HFF-Myc (cell line): ENCODE results near the gene QKI.

Source experiments
- DNase-seq: peaks from one replicate; pipeline ENCODE4 v3.0.0-alpha.2; 2011; ENCODE audit warnings: low read depth; ENCODE audit errors: extremely low read depth
- H3K4me3 ChIP-seq: replicated peaks from 2 replicates; pipeline ENCODE4 v1.5.1; 2011; ENCODE audit warnings: low read depth, mild to moderate bottlenecking, control low read depth, low read length
- CTCF ChIP-seq: IDR thresholded peaks from 2 replicates; pipeline ENCODE4 v1.5.1; 2012; ENCODE audit warnings: mild to moderate bottlenecking, low read depth, low read length, control low read depth; ENCODE audit errors: missing control alignments

QKI gene

GRCh38 chr6:163391985-163392384 lies 22.5 kb upstream of the QKI start:
- DNase-seq: no peak
- H3K4me3 ChIP-seq: no peak overlapping the region
- TF ChIP-seq CTCF: no peak

GRCh38 chr6:163392533-163392932 lies 22.0 kb upstream of the QKI start:
- no peak for TF ChIP-seq CTCF
- DNase-seq: no peak
- no peak overlapping the region for H3K4me3 ChIP-seq

GRCh38 chr6:163393923-163394322 lies 20.6 kb upstream of the QKI start:
- TF ChIP-seq CTCF: no peak
- DNase-seq: no peak
- H3K4me3 ChIP-seq: no peak overlapping the region

GRCh38 chr6:163394659-163395058 lies 19.9 kb upstream of the QKI start:
- DNase-seq: no peak
- TF ChIP-seq CTCF: no peak
- H3K4me3 ChIP-seq: no peak overlapping the region

GRCh38 chr6:163395122-163395830 lies 19.2 kb upstream of the QKI start:
- DNase-seq: no peak
- TF ChIP-seq CTCF: no peak
- H3K4me3 ChIP-seq: no peak overlapping the region

- H3K4me3 ChIP-seq: no peak overlapping the region
- no peak for TF ChIP-seq CTCF
- no peak for DNase-seq
Observed at GRCh38 chr6:163395831-163396185, 18.7 kb upstream of the QKI start.

GRCh38 chr6:163397326-163397725 lies 17.2 kb upstream of the QKI start:
- no peak for DNase-seq
- TF ChIP-seq CTCF: no peak
- no peak overlapping the region for H3K4me3 ChIP-seq
